WTC11 (cell line): Measurements from ENCODE around the gene TMPRSS13. TPM values are rescaled to one million over a fixed set of nuclear protein-coding genes. Genes with fewer than 3 reads are reported as not detected.

Source experiments
- ATAC-seq: fragments of 200-7000 bp; cut with Tn5 transposase; 2 replicates; pipeline ENCODE4 v1.10.0; 2021; ENCODE audit warnings: mild to moderate bottlenecking, moderate library complexity
- CTCF ChIA-PET: fragments of 300-600 bp; sonication (Branson Sonifier 250); formaldehyde crosslinking; loops from one replicate; lab custom pipeline; 2021; ENCODE audit warnings: antibody characterized with exemption; lab: Charles Lee
- POLR2A ChIA-PET: fragments of 350-600 bp; sonication (Branson Sonifier 250); formaldehyde crosslinking; loops from one replicate; lab custom pipeline; 2021; ENCODE audit warnings: antibody characterized with exemption; lab: Charles Lee
- DNase-seq: peaks from one replicate; pipeline ENCODE4 v3.0.0; 2021; ENCODE audit warnings: low spot score
- H3K27ac Mint-ChIP-seq: 2 replicates; pipeline ENCODE4 v1.8.0; 2021; ENCODE audit warnings: mixed read lengths
- H3K27me3 Mint-ChIP-seq: 2 replicates; pipeline ENCODE4 v1.8.0; 2021; ENCODE audit warnings: low read depth, mild to moderate bottlenecking, moderate library complexity, mixed read lengths
- H3K36me3 Mint-ChIP-seq: 2 replicates; pipeline ENCODE4 v1.8.0; 2021; ENCODE audit warnings: mixed read lengths
- H3K4me1 Mint-ChIP-seq: 2 replicates; pipeline ENCODE4 v1.8.0; 2022; ENCODE audit warnings: mixed read lengths
- H3K4me3 Mint-ChIP-seq: 2 replicates; pipeline ENCODE4 v1.8.0; 2021; ENCODE audit warnings: mild to moderate bottlenecking, moderate library complexity, mixed read lengths
- H3K9me3 Mint-ChIP-seq: 2 replicates; pipeline ENCODE4 v1.8.0; 2021; ENCODE audit warnings: mixed read lengths
- AFF4 ChIP-seq: sonication (generic); formaldehyde crosslinking; IDR thresholded peaks from 2 replicates; pipeline ENCODE4 v1.8.1; 2023; ENCODE audit warnings: mild to moderate bottlenecking, missing genetic modification reagents, borderline replicate concordance
- FOXK1 ChIP-seq: sonication (generic); formaldehyde crosslinking; IDR thresholded peaks from 2 replicates; pipeline ENCODE4 v1.8.0; 2022; ENCODE audit warnings: mild to moderate bottlenecking, moderate library complexity, missing genetic modification reagents
- NFATC4 ChIP-seq: fragments of 250-450 bp; sonication (Bioruptor Pico); IDR thresholded peaks from 2 replicates; pipeline ENCODE4 v1.9.0; 2021; ENCODE audit warnings: mild to moderate bottlenecking
- SMAD3 ChIP-seq: sonication (generic); formaldehyde crosslinking; IDR thresholded peaks from 2 replicates; pipeline ENCODE4 v1.8.0; 2022; ENCODE audit warnings: missing genetic modification reagents, mild to moderate bottlenecking, borderline replicate concordance
- TEAD1 ChIP-seq: sonication (generic); formaldehyde crosslinking; IDR thresholded peaks from 2 replicates; pipeline ENCODE4 v1.8.0; 2022; ENCODE audit warnings: mild to moderate bottlenecking, missing genetic modification reagents
- ZBTB21 ChIP-seq: sonication (generic); formaldehyde crosslinking; IDR thresholded peaks from 2 replicates; pipeline ENCODE4 v1.8.1; 2023; ENCODE audit warnings: mild to moderate bottlenecking, missing genetic modification reagents, borderline replicate concordance
- ZBTB43 ChIP-seq: sonication (generic); formaldehyde crosslinking; IDR thresholded peaks from 2 replicates; pipeline ENCODE4 v1.8.1; 2023; ENCODE audit warnings: mild to moderate bottlenecking, missing genetic modification reagents
- ZNF138 ChIP-seq: sonication (generic); formaldehyde crosslinking; conservative IDR thresholded peaks from 2 replicates; pipeline ENCODE4 v1.8.1; 2022; ENCODE audit warnings: mild to moderate bottlenecking, moderate library complexity, missing genetic modification reagents
- total RNA-seq: library from RNA; stranded (reverse); gene quantifications from 3 replicates; pipeline ENCODE4 v1.2.3, GENCODE V29; 2021
- TF ChIP-seq, protein P1 (sequence below): sonication (generic); formaldehyde crosslinking; IDR thresholded peaks from 2 replicates; pipeline ENCODE4 v1.8.1; 2023; ENCODE audit warnings: mild to moderate bottlenecking, missing genetic modification reagents, moderate library complexity
- TF ChIP-seq, protein P2 (sequence below): sonication (generic); formaldehyde crosslinking; IDR thresholded peaks from 2 replicates; pipeline ENCODE4 v1.8.0; 2022; ENCODE audit warnings: mild to moderate bottlenecking, missing genetic modification reagents

The TMPRSS13 gene
- total RNA-seq, 1 experiment from 2014 or later = 0.63 TPM

DNA sequence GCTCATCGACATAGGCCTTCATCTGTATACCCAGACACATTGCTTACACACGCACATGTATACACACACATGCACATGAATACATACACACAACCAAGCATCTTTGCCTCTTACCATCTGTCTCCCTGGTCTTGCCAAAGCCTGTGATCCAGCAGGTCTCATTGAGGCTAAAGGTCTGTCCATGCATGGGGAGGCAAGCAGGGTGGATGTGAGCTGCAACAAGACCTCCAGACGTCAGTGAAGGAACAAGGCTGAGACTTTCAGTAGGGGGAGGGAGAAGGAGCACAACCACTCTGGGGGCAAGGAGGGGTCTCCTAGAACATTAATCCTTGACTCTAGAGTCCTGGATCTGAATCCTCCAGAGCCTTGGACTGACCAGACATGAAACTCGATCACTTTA is 23.7 kb downstream of the TMPRSS13 start:
- Mint-ChIP-seq H3K4me3 (no peak overlapping the region), H3K9me3 (no peaks in the 10 kb centered on the region), H3K36me3 (no peaks in the 10 kb centered on the region)
- TF ChIP-seq AFF4 (CRISPR knock-in tag) (no peak), ZNF138 (CRISPR knock-in tag) (no peak), SMAD3 (CRISPR knock-in tag) (no peak), ZBTB43 (no peak), FOXK1 (CRISPR knock-in tag) (no peak), NFATC4 (CRISPR knock-in tag) (no peak), ZBTB21 (CRISPR knock-in tag) (no peak)
- TF ChIP-seq, protein P1, sequence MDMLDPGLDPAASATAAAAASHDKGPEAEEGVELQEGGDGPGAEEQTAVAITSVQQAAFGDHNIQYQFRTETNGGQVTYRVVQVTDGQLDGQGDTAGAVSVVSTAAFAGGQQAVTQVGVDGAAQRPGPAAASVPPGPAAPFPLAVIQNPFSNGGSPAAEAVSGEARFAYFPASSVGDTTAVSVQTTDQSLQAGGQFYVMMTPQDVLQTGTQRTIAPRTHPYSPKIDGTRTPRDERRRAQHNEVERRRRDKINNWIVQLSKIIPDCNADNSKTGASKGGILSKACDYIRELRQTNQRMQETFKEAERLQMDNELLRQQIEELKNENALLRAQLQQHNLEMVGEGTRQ (CRISPR knock-in tag) = no peak
- TF ChIP-seq, all 79 proteins: peak for 0
- DNase-seq (no peak), ATAC-seq (no peak)
- Mint-ChIP-seq H3K27ac (no peak overlapping the region), H3K4me1 (peaks cover 15% of the 10 kb centered on the region), H3K27me3 (no peaks in the 10 kb centered on the region)
- POLR2A ChIA-PET = no interaction called here
- CTCF ChIA-PET = interaction anchor here (0.9 to 5.7 kb wide), 4 partner anchors 41 to 81 kb away, joined by 5 to 83 read pairs (median 21); partner anchors contain the start of gene FXYD2

GRCh38 chr11:117903505-117904382 is 25.5 kb downstream of the TMPRSS13 start:
- H3K4me1 Mint-ChIP-seq = peaks cover 15% of the 10 kb centered on the region
- DNase-seq = no peak
- H3K36me3 Mint-ChIP-seq = no peaks in the 10 kb centered on the region
- H3K4me3 Mint-ChIP-seq = no peak overlapping the region
- no peaks in the 10 kb centered on the region for H3K27me3 Mint-ChIP-seq
- POLR2A ChIA-PET = no interaction called here
- TF ChIP-seq, protein P2, sequence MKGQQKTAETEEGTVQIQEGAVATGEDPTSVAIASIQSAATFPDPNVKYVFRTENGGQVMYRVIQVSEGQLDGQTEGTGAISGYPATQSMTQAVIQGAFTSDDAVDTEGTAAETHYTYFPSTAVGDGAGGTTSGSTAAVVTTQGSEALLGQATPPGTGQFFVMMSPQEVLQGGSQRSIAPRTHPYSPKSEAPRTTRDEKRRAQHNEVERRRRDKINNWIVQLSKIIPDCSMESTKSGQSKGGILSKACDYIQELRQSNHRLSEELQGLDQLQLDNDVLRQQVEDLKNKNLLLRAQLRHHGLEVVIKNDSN (CRISPR knock-in tag) = no peak
- TF ChIP-seq TEAD1 (CRISPR knock-in tag) (no peak), AFF4 (CRISPR knock-in tag) (no peak)
- TF ChIP-seq, all 79 proteins: peak for 0
- no peaks in the 10 kb centered on the region for H3K9me3 Mint-ChIP-seq
- CTCF ChIA-PET = interaction anchor here (1.0 to 2.1 kb wide), 16 partner anchors 10 to 478 kb away, joined by 4 to 35 read pairs (median 7); partner anchors contain the start of genes FXYD2 and FXYD6
- H3K27ac Mint-ChIP-seq = no peak overlapping the region
- no peak for ATAC-seq
